Stimulated activated CD4-positive, alpha-beta T cell treated with anti-CD3 and anti-CD28 coated beads, Interleukin-4, amount 100 ng/mL, for 4 hours (primary cell): Measurements from ENCODE around the gene PKD1L1.

Experiments
- DNase-seq, 2 experiments: peaks; one replicate each; pipeline ENCODE4 v3.0.0-alpha.2; 2020

PKD1L1 gene

GRCh38 chr7:47896809-47897423 lies 51.4 kb downstream of the PKD1L1 start:
- no peak for DNase-seq

- DNase-seq, result no peak
These were observed 53.2 kb downstream of the PKD1L1 start for GRCh38 chr7:47895026-47895425.

- DNase-seq, result no peak
These were observed 54.4 kb downstream of the PKD1L1 start for GRCh38 chr7:47893721-47894365.

- no peak for DNase-seq
These were observed 55.0 kb downstream of the PKD1L1 start for GRCh38 chr7:47893238-47893637.

GRCh38 chr7:47890606-47891005 lies 57.7 kb downstream of the PKD1L1 start:
- DNase-seq, result no peak

GRCh38 chr7:47890125-47890524 lies 58.1 kb downstream of the PKD1L1 start:
- DNase-seq, result no peak

GRCh38 chr7:47889723-47890122 lies 58.5 kb downstream of the PKD1L1 start:
- DNase-seq, result no peak

- DNase-seq, result no peak
These were observed 59.6 kb downstream of the PKD1L1 start for GRCh38 chr7:47888371-47889265.

GRCh38 chr7:47887016-47887640 lies 61.1 kb downstream of the PKD1L1 start:
- DNase-seq, result no peak

GRCh38 chr7:47885987-47886811 lies 62.1 kb downstream of the PKD1L1 start:
- no peak for DNase-seq

GRCh38 chr7:47885309-47885986 lies 62.8 kb downstream of the PKD1L1 start:
- no peak for DNase-seq

GRCh38 chr7:47884675-47885074 lies 63.6 kb downstream of the PKD1L1 start:
- DNase-seq, result no peak

GRCh38 chr7:47882635-47883034 lies 65.6 kb downstream of the PKD1L1 start:
- no peak for DNase-seq

GRCh38 chr7:47881256-47881655 lies 67.0 kb downstream of the PKD1L1 start:
- no peak for DNase-seq

- DNase-seq, result no peak
These were observed 69.6 kb downstream of the PKD1L1 start for GRCh38 chr7:47878662-47879061.

- DNase-seq, result no peak
These were observed 70.9 kb downstream of the PKD1L1 start for GRCh38 chr7:47877336-47877735.

GRCh38 chr7:47875998-47876744 lies 72.1 kb downstream of the PKD1L1 start:
- no peak for DNase-seq

- no peak for DNase-seq
These were observed 72.9 kb downstream of the PKD1L1 start for GRCh38 chr7:47875406-47875805.

GRCh38 chr7:47873762-47874161 lies 74.5 kb downstream of the PKD1L1 start:
- no peak for DNase-seq

- no peak for DNase-seq
These were observed 81.0 kb downstream of the PKD1L1 start for GRCh38 chr7:47867286-47867685.

GRCh38 chr7:47866120-47866519 lies 82.1 kb downstream of the PKD1L1 start:
- no peak for DNase-seq
